ENCODE data around the gene KIF13A. TPM values are rescaled to one million over a fixed set of nuclear protein-coding genes. Genes with fewer than 3 reads are reported as not detected.
A peak's percentile ranks its signal among the peaks of the same experiment; 100 is the strongest.
"Not testable (repeated sequence)": the region's sequence is repeated elsewhere in the genome, so short reads cannot be mapped to it uniquely, and the experiment has no call there.

Gene KIF13A
- total and polyA plus RNA-seq, 10 of the 15 experiments (the other 5 are each of a cell fraction or from before 2014, with no cell fraction given), result 0.02 to 0.26 (median 0.13) TPM; not detected in 2

DNA sequence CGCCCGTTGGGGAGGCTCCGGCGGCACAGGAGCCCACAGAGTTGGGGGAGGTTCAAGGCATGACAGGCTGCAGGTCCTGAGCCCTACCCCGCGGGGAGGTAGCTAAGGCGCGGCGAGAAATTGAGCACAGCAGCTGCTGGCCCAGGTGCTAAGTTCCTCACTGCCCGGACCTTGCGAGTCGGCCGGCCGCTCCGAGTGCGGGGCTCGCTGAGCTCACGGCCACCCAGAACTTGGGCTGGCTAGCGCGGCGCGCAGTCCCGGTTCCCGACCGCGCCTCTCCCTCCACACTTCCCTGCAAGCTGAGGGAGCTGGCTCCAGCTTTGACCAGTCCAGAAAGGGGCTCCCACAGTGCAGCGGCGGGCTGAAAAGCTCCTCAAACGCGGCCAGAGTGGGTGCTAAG, 23.9 kb upstream of the KIF13A start (continued):
- TF ChIP-seq, protein P1, sequence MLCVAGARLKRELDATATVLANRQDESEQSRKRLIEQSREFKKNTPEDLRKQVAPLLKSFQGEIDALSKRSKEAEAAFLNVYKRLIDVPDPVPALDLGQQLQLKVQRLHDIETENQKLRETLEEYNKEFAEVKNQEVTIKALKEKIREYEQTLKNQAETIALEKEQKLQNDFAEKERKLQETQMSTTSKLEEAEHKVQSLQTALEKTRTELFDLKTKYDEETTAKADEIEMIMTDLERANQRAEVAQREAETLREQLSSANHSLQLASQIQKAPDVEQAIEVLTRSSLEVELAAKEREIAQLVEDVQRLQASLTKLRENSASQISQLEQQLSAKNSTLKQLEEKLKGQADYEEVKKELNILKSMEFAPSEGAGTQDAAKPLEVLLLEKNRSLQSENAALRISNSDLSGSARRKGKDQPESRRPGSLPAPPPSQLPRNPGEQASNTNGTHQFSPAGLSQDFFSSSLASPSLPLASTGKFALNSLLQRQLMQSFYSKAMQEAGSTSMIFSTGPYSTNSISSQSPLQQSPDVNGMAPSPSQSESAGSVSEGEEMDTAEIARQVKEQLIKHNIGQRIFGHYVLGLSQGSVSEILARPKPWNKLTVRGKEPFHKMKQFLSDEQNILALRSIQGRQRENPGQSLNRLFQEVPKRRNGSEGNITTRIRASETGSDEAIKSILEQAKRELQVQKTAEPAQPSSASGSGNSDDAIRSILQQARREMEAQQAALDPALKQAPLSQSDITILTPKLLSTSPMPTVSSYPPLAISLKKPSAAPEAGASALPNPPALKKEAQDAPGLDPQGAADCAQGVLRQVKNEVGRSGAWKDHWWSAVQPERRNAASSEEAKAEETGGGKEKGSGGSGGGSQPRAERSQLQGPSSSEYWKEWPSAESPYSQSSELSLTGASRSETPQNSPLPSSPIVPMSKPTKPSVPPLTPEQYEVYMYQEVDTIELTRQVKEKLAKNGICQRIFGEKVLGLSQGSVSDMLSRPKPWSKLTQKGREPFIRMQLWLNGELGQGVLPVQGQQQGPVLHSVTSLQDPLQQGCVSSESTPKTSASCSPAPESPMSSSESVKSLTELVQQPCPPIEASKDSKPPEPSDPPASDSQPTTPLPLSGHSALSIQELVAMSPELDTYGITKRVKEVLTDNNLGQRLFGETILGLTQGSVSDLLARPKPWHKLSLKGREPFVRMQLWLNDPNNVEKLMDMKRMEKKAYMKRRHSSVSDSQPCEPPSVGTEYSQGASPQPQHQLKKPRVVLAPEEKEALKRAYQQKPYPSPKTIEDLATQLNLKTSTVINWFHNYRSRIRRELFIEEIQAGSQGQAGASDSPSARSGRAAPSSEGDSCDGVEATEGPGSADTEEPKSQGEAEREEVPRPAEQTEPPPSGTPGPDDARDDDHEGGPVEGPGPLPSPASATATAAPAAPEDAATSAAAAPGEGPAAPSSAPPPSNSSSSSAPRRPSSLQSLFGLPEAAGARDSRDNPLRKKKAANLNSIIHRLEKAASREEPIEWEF (IDR thresholded peaks at IDR 0.05; ENCODE audit: insufficient replicate concordance, low read depth, low read length), result no peak
- TF ChIP-seq SREBF2 (IDR thresholded peaks at IDR 0.05; ENCODE audit: low read length), result no peak
- no peak for TF ChIP-seq NR2C2 (IDR thresholded peaks at IDR 0.05; ENCODE audit: borderline replicate concordance, control insufficient read depth, insufficient read length, low read depth)

DNA sequence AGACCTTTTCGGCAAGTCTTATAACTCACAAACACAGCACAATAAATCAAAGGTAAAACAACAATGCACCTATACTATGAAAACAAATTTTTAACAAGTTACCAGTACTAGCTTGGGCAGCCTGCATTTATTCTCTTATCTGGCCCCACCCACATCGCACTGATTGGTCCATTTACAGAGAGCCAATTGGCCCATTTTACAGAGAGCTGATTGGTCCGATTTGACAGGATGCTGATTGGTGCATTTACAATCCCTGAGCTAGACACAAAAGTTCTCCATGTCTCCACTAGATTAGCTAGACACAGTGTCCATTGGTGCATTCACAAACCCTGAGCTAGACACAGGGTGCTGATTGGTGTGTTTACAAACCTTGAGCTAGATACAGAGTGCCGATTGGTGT, 23.1 kb upstream of the KIF13A start:
- H3K4me2 ChIP-seq (ENCODE audit: control insufficient read depth, insufficient read depth); H3K4me1 ChIP-seq (ENCODE audit: control insufficient read depth, insufficient read depth, low read length); intact Hi-C loops (cut with micrococcal nuclease; ENCODE audit: unreplicated experiment); POLR2A ChIA-PET; SMC1A ChIA-PET (ENCODE audit: uncharacterized antibody, unreplicated experiment); H3K4me3 ChIP-seq; H3K36me3 ChIP-seq (ENCODE audit: control insufficient read depth in 2 of 2, insufficient read depth in 2 of 2, low read length in 1 of 2); BruUV-seq (replicated peaks); H4K20me1 ChIP-seq (ENCODE audit: control insufficient read depth, insufficient read depth); H3K27ac ChIP-seq (ENCODE audit: control insufficient read depth, insufficient read depth); H3K9me3 ChIP-seq (replicated peaks; ENCODE audit: control insufficient read depth, insufficient read depth, low read length); H3K27me3 ChIP-seq (replicated peaks in 1 of 2; ENCODE audit: control insufficient read depth in 2 of 2, insufficient read depth in 2 of 2, low read length in 1 of 2); H3K9ac ChIP-seq (ENCODE audit: control insufficient read depth, insufficient read depth, low read length); H3K79me2 ChIP-seq (ENCODE audit: control insufficient read depth, insufficient read depth, low read length); ATAC-seq; in situ Hi-C loops (cut with MboI); CTCF ChIA-PET; DNase-seq (ENCODE audit: low read depth, low spot score); RAD21 ChIA-PET (ENCODE audit: unreplicated experiment); H2AFZ ChIP-seq (ENCODE audit: control insufficient read depth, low read depth, low read length); FAIRE-seq: not testable (repeated sequence)
- WGBS (ENCODE audit: insufficient coverage, insufficient replicate concordance, low lambda C conversion rate, missing lambda C conversion rate), result 67% methylated on average over 4 of the region's 4 CpGs
- peak; percentile 57 for TF ChIP-seq NFYB (IDR thresholded peaks at IDR 0.05; ENCODE audit: insufficient read depth, low read depth, low read length)

Measured in GM12878 (cell line).